Activated naive CD4-positive, alpha-beta T cell treated with anti-CD3 and anti-CD28 coated beads, Interleukin-2, amount 10 ng/mL, durations not matched to agents 7 days and 5 days (primary cell): ENCODE data around the gene MYDGF.

Experiments
- CTCF ChIA-PET: fragments of 350-600 bp; sonication (Branson Sonifier 250); formaldehyde crosslinking; loops from one replicate; lab custom pipeline; 2021; ENCODE audit warnings: antibody characterized with exemption; lab: Charles Lee
- DNase-seq: peaks from one replicate; pipeline ENCODE4 v3.0.0-alpha.2; 2020
- H3K27ac Mint-ChIP-seq: one replicate; pipeline ENCODE4 v1.8.0; 2021; ENCODE audit warnings: mild to moderate bottlenecking, moderate library complexity, mixed read lengths
- H3K27me3 Mint-ChIP-seq: one replicate; pipeline ENCODE4 v1.8.0; 2021; ENCODE audit warnings: mild to moderate bottlenecking, mixed read lengths
- H3K36me3 Mint-ChIP-seq: one replicate; pipeline ENCODE4 v1.8.0; 2021; ENCODE audit warnings: mixed read lengths
- H3K4me1 Mint-ChIP-seq: one replicate; pipeline ENCODE4 v1.8.0; 2021; ENCODE audit warnings: mixed read lengths
- H3K4me3 Mint-ChIP-seq: one replicate; pipeline ENCODE4 v1.8.0; 2021; ENCODE audit warnings: mild to moderate bottlenecking, moderate library complexity, mixed read lengths
- H3K9me3 Mint-ChIP-seq: one replicate; pipeline ENCODE4 v1.8.0; 2021; ENCODE audit warnings: mixed read lengths

The MYDGF gene

GRCh38 chr19:4707322-4707721, 37.2 kb upstream of the MYDGF start:
- DNase-seq = no peak
- Mint-ChIP-seq H3K27me3 (no peaks in the 10 kb centered on the region), H3K27ac (no peak overlapping the region), H3K4me3 (no peak overlapping the region), H3K9me3 (no peaks in the 10 kb centered on the region), H3K4me1 (peaks cover 8% of the 10 kb centered on the region), H3K36me3 (peaks cover 20% of the 10 kb centered on the region)
- CTCF ChIA-PET = no interaction called here

GRCh38 chr19:4705413-4706131, 35.4 kb upstream of the MYDGF start:
- H3K27ac Mint-ChIP-seq = no peak overlapping the region
- H3K27me3 Mint-ChIP-seq = no peaks in the 10 kb centered on the region

GRCh38 chr19:4704317-4704673, 34.2 kb upstream of the MYDGF start:
- H3K27me3 Mint-ChIP-seq = no peaks in the 10 kb centered on the region
- DNase-seq = no peak
- H3K36me3 Mint-ChIP-seq = peaks cover 29% of the 10 kb centered on the region
- CTCF ChIA-PET = no interaction called here
- H3K4me3 Mint-ChIP-seq = no peak overlapping the region
- peaks cover 5% of the 10 kb centered on the region for H3K4me1 Mint-ChIP-seq
- H3K27ac Mint-ChIP-seq = no peak overlapping the region
- no peaks in the 10 kb centered on the region for H3K9me3 Mint-ChIP-seq

More at GRCh38 chr19:4705413-4706131, 35.4 kb upstream of the MYDGF start:
- DNase-seq = no peak
- Mint-ChIP-seq H3K4me3 (no peak overlapping the region), H3K9me3 (no peaks in the 10 kb centered on the region), H3K4me1 (peaks cover 8% of the 10 kb centered on the region), H3K36me3 (peaks cover 28% of the 10 kb centered on the region)
- CTCF ChIA-PET = no interaction called here

- no peak overlapping the region for H3K27ac Mint-ChIP-seq
- no peak for DNase-seq
- peaks cover 27% of the 10 kb centered on the region for H3K36me3 Mint-ChIP-seq
- H3K4me1 Mint-ChIP-seq = peaks cover 3% of the 10 kb centered on the region
- no peaks in the 10 kb centered on the region for H3K27me3 Mint-ChIP-seq
- no peaks in the 10 kb centered on the region for H3K9me3 Mint-ChIP-seq
- CTCF ChIA-PET = no interaction called here
- H3K4me3 Mint-ChIP-seq = no peak overlapping the region
Measured at GRCh38 chr19:4703671-4704316, 33.7 kb upstream of the MYDGF start.

GRCh38 chr19:4702764-4703163, 32.6 kb upstream of the MYDGF start:
- Mint-ChIP-seq H3K27ac (no peak overlapping the region), H3K4me1 (no peaks in the 10 kb centered on the region)

GRCh38 chr19:4701557-4701956, 31.4 kb upstream of the MYDGF start:
- CTCF ChIA-PET = interaction anchor here (1.1 kb wide), 1 partner anchor 8 kb away, joined by 3 read pairs; no protein-coding TSS in a partner anchor
- no peak for DNase-seq
- no peak overlapping the region for H3K4me3 Mint-ChIP-seq
- no peaks in the 10 kb centered on the region for H3K9me3 Mint-ChIP-seq
- H3K27ac Mint-ChIP-seq = no peak overlapping the region
- no peaks in the 10 kb centered on the region for H3K4me1 Mint-ChIP-seq
- no peaks in the 10 kb centered on the region for H3K27me3 Mint-ChIP-seq
- peaks cover 33% of the 10 kb centered on the region for H3K36me3 Mint-ChIP-seq

More at GRCh38 chr19:4702764-4703163, 32.6 kb upstream of the MYDGF start:
- Mint-ChIP-seq H3K36me3 (peaks cover 28% of the 10 kb centered on the region), H3K27me3 (no peaks in the 10 kb centered on the region), H3K4me3 (no peak overlapping the region), H3K9me3 (no peaks in the 10 kb centered on the region)
- no peak for DNase-seq
- CTCF ChIA-PET = no interaction called here

GRCh38 chr19:4700693-4700970, 30.5 kb upstream of the MYDGF start:
- Mint-ChIP-seq H3K27me3 (no peaks in the 10 kb centered on the region), H3K4me1 (no peaks in the 10 kb centered on the region)
- CTCF ChIA-PET = interaction anchor here (1.1 kb wide), 1 partner anchor 9 kb away, joined by 3 read pairs; no protein-coding TSS in a partner anchor

GRCh38 chr19:4699826-4700692, 29.9 kb upstream of the MYDGF start:
- Mint-ChIP-seq H3K9me3 (no peaks in the 10 kb centered on the region), H3K4me1 (no peaks in the 10 kb centered on the region), H3K27me3 (no peaks in the 10 kb centered on the region), H3K36me3 (peaks cover 38% of the 10 kb centered on the region), H3K27ac (no peak overlapping the region), H3K4me3 (no peak overlapping the region)
- CTCF ChIA-PET = no interaction called here
- DNase-seq = no peak

More at GRCh38 chr19:4700693-4700970, 30.5 kb upstream of the MYDGF start:
- H3K9me3 Mint-ChIP-seq = no peaks in the 10 kb centered on the region
- no peak for DNase-seq
- H3K4me3 Mint-ChIP-seq = no peak overlapping the region
- no peak overlapping the region for H3K27ac Mint-ChIP-seq
- peaks cover 35% of the 10 kb centered on the region for H3K36me3 Mint-ChIP-seq

GRCh38 chr19:4697304-4697703, 27.2 kb upstream of the MYDGF start:
- CTCF ChIA-PET = interaction anchor here (1.0 kb wide), 1 partner anchor 93 kb away, joined by 3 read pairs; no protein-coding TSS in a partner anchor
- no peaks in the 10 kb centered on the region for H3K27me3 Mint-ChIP-seq
- H3K4me3 Mint-ChIP-seq = no peak overlapping the region
- no peak overlapping the region for H3K27ac Mint-ChIP-seq
- peaks cover 46% of the 10 kb centered on the region for H3K36me3 Mint-ChIP-seq
- DNase-seq = no peak
- H3K9me3 Mint-ChIP-seq = no peaks in the 10 kb centered on the region
- H3K4me1 Mint-ChIP-seq = no peaks in the 10 kb centered on the region

- peaks cover 42% of the 10 kb centered on the region for H3K36me3 Mint-ChIP-seq
Measured at GRCh38 chr19:4695224-4695731, 25.1 kb upstream of the MYDGF start.

GRCh38 chr19:4694211-4694987, 24.3 kb upstream of the MYDGF start:
- CTCF ChIA-PET = interaction anchor here (0.5 kb wide), 1 partner anchor 21 kb away, joined by 3 read pairs; no protein-coding TSS in a partner anchor
- DNase-seq = no peak
- Mint-ChIP-seq H3K27me3 (no peaks in the 10 kb centered on the region), H3K27ac (no peak overlapping the region), H3K4me3 (no peak overlapping the region), H3K4me1 (no peaks in the 10 kb centered on the region), H3K9me3 (no peaks in the 10 kb centered on the region), H3K36me3 (peaks cover 39% of the 10 kb centered on the region)

More at GRCh38 chr19:4695224-4695731, 25.1 kb upstream of the MYDGF start:
- Mint-ChIP-seq H3K9me3 (no peaks in the 10 kb centered on the region), H3K27ac (no peak overlapping the region), H3K4me3 (no peak overlapping the region), H3K4me1 (no peaks in the 10 kb centered on the region), H3K27me3 (no peaks in the 10 kb centered on the region)
- DNase-seq = no peak
- CTCF ChIA-PET = no interaction called here

- H3K36me3 Mint-ChIP-seq = peaks cover 39% of the 10 kb centered on the region
- H3K27ac Mint-ChIP-seq = no peak overlapping the region
- H3K4me1 Mint-ChIP-seq = no peaks in the 10 kb centered on the region
- no peaks in the 10 kb centered on the region for H3K27me3 Mint-ChIP-seq
- no peak overlapping the region for H3K4me3 Mint-ChIP-seq
- CTCF ChIA-PET = no interaction called here
- DNase-seq = no peak
- no peaks in the 10 kb centered on the region for H3K9me3 Mint-ChIP-seq
Measured at GRCh38 chr19:4693471-4694121, 23.5 kb upstream of the MYDGF start.

GRCh38 chr19:4693078-4693350, 22.9 kb upstream of the MYDGF start:
- H3K4me1 Mint-ChIP-seq = no peaks in the 10 kb centered on the region
- no peak overlapping the region for H3K4me3 Mint-ChIP-seq
- H3K36me3 Mint-ChIP-seq = peaks cover 37% of the 10 kb centered on the region
- no peaks in the 10 kb centered on the region for H3K27me3 Mint-ChIP-seq
- no peaks in the 10 kb centered on the region for H3K9me3 Mint-ChIP-seq
- H3K27ac Mint-ChIP-seq = peak overlapping the region; percentile 28
- no peak for DNase-seq
- CTCF ChIA-PET = no interaction called here
